Hepatocyte (in vitro differentiated cells): ENCODE data around the gene SLC16A7. TPM values are rescaled to one million over a fixed set of nuclear protein-coding genes. Genes with fewer than 3 reads are reported as not detected.

Experiments used
- DNase-seq: peaks from one replicate; pipeline ENCODE4 v3.0.0-alpha.2; 2016; ENCODE audit warnings: low spot score
- H2AFZ ChIP-seq: fragments of 200-600 bp; sonication (generic); 2 replicates; pipeline ENCODE4 v1.6.0; 2016; ENCODE audit warnings: antibody characterized with exemption, mild to moderate bottlenecking
- H3K27ac ChIP-seq: fragments of 200-600 bp; sonication (generic); 2 replicates; pipeline ENCODE4 v1.5.1; 2016; ENCODE audit warnings: mild to moderate bottlenecking
- H3K27me3 ChIP-seq: fragments of 200-600 bp; sonication (generic); 2 replicates; pipeline ENCODE4 v1.6.1; 2016
- H3K36me3 ChIP-seq: fragments of 200-600 bp; sonication (generic); replicated peaks from 2 replicates; pipeline ENCODE4 v1.5.1; 2016; ENCODE audit warnings: low read depth; ENCODE audit not compliant: insufficient read depth
- H3K4me1 ChIP-seq: fragments of 200-600 bp; sonication (generic); 2 replicates; pipeline ENCODE4 v1.5.1; 2016; ENCODE audit warnings: mild to moderate bottlenecking, moderate library complexity; ENCODE audit not compliant: insufficient read depth
- H3K4me2 ChIP-seq: fragments of 200-600 bp; sonication (generic); 2 replicates; pipeline ENCODE4 v1.6.0; 2016
- H3K4me3 ChIP-seq: fragments of 200-600 bp; sonication (generic); 2 replicates; pipeline ENCODE4 v1.5.1; 2016; ENCODE audit warnings: mild to moderate bottlenecking
- H3K79me2 ChIP-seq: fragments of 200-600 bp; sonication (generic); 2 replicates; pipeline ENCODE4 v1.6.0; 2017; ENCODE audit warnings: mild to moderate bottlenecking
- H3K9me2 ChIP-seq: fragments of 200-600 bp; sonication (generic); replicated peaks from 2 replicates; pipeline ENCODE4 v1.6.0; 2017; ENCODE audit warnings: mild to moderate bottlenecking; ENCODE audit not compliant: insufficient read depth
- H3K9me3 ChIP-seq: fragments of 200-600 bp; sonication (generic); 2 replicates; pipeline ENCODE4 v1.5.1; 2016; ENCODE audit warnings: low read depth, mild to moderate bottlenecking
- H4K20me1 ChIP-seq: fragments of 200-600 bp; sonication (generic); 2 replicates; pipeline ENCODE4 v1.6.0; 2016; ENCODE audit warnings: mild to moderate bottlenecking; ENCODE audit not compliant: insufficient read depth, poor library complexity, severe bottlenecking
- CTCF ChIP-seq: fragments of 200-600 bp; sonication (generic); IDR thresholded peaks from 2 replicates; pipeline ENCODE4 v1.5.1; 2016; ENCODE audit warnings: antibody characterized with exemption, mild to moderate bottlenecking; ENCODE audit not compliant: poor library complexity
- EZH2 ChIP-seq: fragments of 200-600 bp; sonication (generic); IDR thresholded peaks from 2 replicates; pipeline ENCODE4 v1.6.1; 2016; ENCODE audit warnings: antibody characterized with exemption, mild to moderate bottlenecking, borderline replicate concordance
- EZH2phosphoT487 ChIP-seq: fragments of 200-600 bp; sonication (generic); IDR thresholded peaks from one replicate; pipeline ENCODE4 v1.6.1; 2018; ENCODE audit warnings: antibody characterized with exemption, mild to moderate bottlenecking, low read depth, moderate library complexity; ENCODE audit not compliant: unreplicated experiment, severe bottlenecking
- WGBS: methylation state at CpG from one replicate; pipeline ENCODE4 v1.1.6; 2016; ENCODE audit warnings: low lambda C conversion rate; ENCODE audit errors: missing lambda C conversion rate; 5-methylcytosine and 5-hydroxymethylcytosine counted together
- polyA plus RNA-seq: library from polyadenylated mRNA; unstranded; fragments of >200 nt; fragmentation: Nextera tagmentation; extraction: Ambion mirVana; gene quantifications from 2 replicates; pipeline ENCODE4 v1.2.1, GENCODE V29; 2016
- total RNA-seq: library from RNA; depleted of rRNA; stranded (reverse); fragments of >200 nt; gene quantifications from 2 replicates; pipeline ENCODE4 v1.2.3, GENCODE V29; 2014

The SLC16A7 gene
- total and polyA plus RNA-seq, 2 experiments from 2014 or later, result 4.7 to 17.9 TPM

GRCh38 chr12:59761542-59761941 is 165.7 kb downstream of the SLC16A7 start:
- no peaks in the 10 kb centered on the region for H3K27me3 ChIP-seq
- DNase-seq, result no peak
- no peaks in the 10 kb centered on the region for H3K9me2 ChIP-seq
- H3K27ac ChIP-seq, result no peak overlapping the region
- no peak for TF ChIP-seq CTCF
- no peak for TF ChIP-seq EZH2
- no peak for TF ChIP-seq EZH2phosphoT487
- H2AFZ ChIP-seq, result no peak overlapping the region
- no peak overlapping the region for H3K4me3 ChIP-seq
- H3K79me2 ChIP-seq, result no peaks in the 10 kb centered on the region
- H3K9me3 ChIP-seq, result no peaks in the 10 kb centered on the region
- H3K4me1 ChIP-seq, result no peaks in the 10 kb centered on the region
- H3K36me3 ChIP-seq, result no peaks in the 10 kb centered on the region
- H4K20me1 ChIP-seq, result no peaks in the 10 kb centered on the region
- no peak overlapping the region for H3K4me2 ChIP-seq

GRCh38 chr12:59763835-59764234 is 168.0 kb downstream of the SLC16A7 start:
- no peak for DNase-seq
- H3K4me2 ChIP-seq, result no peak overlapping the region

GRCh38 chr12:59768031-59768430 is 172.2 kb downstream of the SLC16A7 start:
- WGBS, result 75% methylated on average over 3 of the region's 3 CpGs
- Histone ChIP-seq H3K4me1 (no peaks in the 10 kb centered on the region), H4K20me1 (no peaks in the 10 kb centered on the region), H3K9me3 (no peaks in the 10 kb centered on the region), H3K36me3 (no peaks in the 10 kb centered on the region), H3K4me3 (no peak overlapping the region), H2AFZ (no peak overlapping the region), H3K4me2 (no peak overlapping the region), H3K27ac (no peak overlapping the region), H3K79me2 (no peaks in the 10 kb centered on the region), H3K9me2 (no peaks in the 10 kb centered on the region), H3K27me3 (no peaks in the 10 kb centered on the region)
- no peak for TF ChIP-seq EZH2phosphoT487
- no peak for TF ChIP-seq CTCF
- TF ChIP-seq EZH2, result no peak
- DNase-seq, result no peak

More at GRCh38 chr12:59763835-59764234, 168.0 kb downstream of the SLC16A7 start:
- TF ChIP-seq EZH2, result no peak
- TF ChIP-seq CTCF, result no peak
- no peak for TF ChIP-seq EZH2phosphoT487
- Histone ChIP-seq H3K27me3 (no peaks in the 10 kb centered on the region), H3K4me1 (no peaks in the 10 kb centered on the region), H3K27ac (no peak overlapping the region), H2AFZ (no peak overlapping the region), H3K36me3 (no peaks in the 10 kb centered on the region), H3K9me2 (no peaks in the 10 kb centered on the region), H3K4me3 (no peak overlapping the region), H3K9me3 (no peaks in the 10 kb centered on the region), H3K79me2 (no peaks in the 10 kb centered on the region), H4K20me1 (no peaks in the 10 kb centered on the region)

GRCh38 chr12:59780605-59781135 is 184.8 kb downstream of the SLC16A7 start:
- H3K4me1 ChIP-seq, result no peaks in the 10 kb centered on the region
- H4K20me1 ChIP-seq, result no peaks in the 10 kb centered on the region
- no peaks in the 10 kb centered on the region for H3K9me2 ChIP-seq
- no peak overlapping the region for H3K4me3 ChIP-seq
- H3K79me2 ChIP-seq, result no peaks in the 10 kb centered on the region
- H3K9me3 ChIP-seq, result no peaks in the 10 kb centered on the region
- no peak overlapping the region for H3K27ac ChIP-seq
- H3K27me3 ChIP-seq, result no peaks in the 10 kb centered on the region
- no peak overlapping the region for H3K4me2 ChIP-seq
- H2AFZ ChIP-seq, result no peak overlapping the region
- no peaks in the 10 kb centered on the region for H3K36me3 ChIP-seq
- DNase-seq, result peak; percentile 21
- WGBS, result 76% methylated on average over 3 of the region's 3 CpGs
- TF ChIP-seq EZH2phosphoT487 (no peak), CTCF (peak; percentile 34)
